Stimulated activated CD4-positive, alpha-beta T cell treated with anti-CD3 and anti-CD28 coated beads, Interleukin-12 subunit alpha, Interleukin-12 subunit beta, amount 100 ng/mL, for 48 hours (primary cell): Measurements from ENCODE around the gene MUC5B.

ENCODE experiments used
- DNase-seq, 3 donors: peaks; one replicate each; pipeline ENCODE4 v3.0.0-alpha.2; 2020; ENCODE audit warnings: low read depth in 2 of 3, low spot score in 1 of 3

MUC5B gene

GRCh38 chr11:1230456-1231395 is 7.9 kb downstream of the MUC5B start:
- no peak for DNase-seq

DNA sequence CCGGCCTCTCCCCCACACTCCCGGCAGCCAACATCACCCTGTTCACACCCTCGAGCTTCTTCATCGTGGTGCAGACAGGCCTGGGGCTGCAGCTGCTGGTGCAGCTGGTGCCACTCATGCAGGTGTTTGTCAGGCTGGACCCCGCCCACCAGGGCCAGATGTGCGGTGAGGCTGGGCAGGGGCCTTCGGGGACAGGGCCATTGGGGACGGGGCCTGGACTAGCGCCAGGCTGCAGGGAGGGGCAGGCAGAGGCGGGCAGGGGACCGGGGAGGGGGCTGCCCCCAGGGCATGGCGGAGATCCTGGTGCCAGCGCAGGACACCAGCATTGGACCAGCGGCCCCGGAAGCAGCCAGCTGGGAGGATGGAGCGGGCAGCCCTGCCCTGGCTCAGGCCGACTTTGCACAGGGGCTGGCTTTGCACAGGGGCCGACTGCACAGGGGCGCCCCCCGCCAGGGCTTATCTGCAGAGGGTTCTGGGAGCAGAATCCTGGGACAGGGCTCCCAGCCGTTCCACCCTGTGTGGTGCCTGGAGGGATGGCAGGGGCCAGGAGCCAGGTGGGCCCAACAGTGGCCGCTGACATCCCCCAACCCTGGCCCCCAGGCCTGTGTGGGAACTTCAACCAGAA is 8.6 kb downstream of the MUC5B start:
- DNase-seq, result no peak

- DNase-seq, result no peak
Measured at GRCh38 chr11:1232021-1232882, 9.4 kb downstream of the MUC5B start.

- no peak for DNase-seq
Measured at GRCh38 chr11:1232883-1233321, 10.0 kb downstream of the MUC5B start.

DNA sequence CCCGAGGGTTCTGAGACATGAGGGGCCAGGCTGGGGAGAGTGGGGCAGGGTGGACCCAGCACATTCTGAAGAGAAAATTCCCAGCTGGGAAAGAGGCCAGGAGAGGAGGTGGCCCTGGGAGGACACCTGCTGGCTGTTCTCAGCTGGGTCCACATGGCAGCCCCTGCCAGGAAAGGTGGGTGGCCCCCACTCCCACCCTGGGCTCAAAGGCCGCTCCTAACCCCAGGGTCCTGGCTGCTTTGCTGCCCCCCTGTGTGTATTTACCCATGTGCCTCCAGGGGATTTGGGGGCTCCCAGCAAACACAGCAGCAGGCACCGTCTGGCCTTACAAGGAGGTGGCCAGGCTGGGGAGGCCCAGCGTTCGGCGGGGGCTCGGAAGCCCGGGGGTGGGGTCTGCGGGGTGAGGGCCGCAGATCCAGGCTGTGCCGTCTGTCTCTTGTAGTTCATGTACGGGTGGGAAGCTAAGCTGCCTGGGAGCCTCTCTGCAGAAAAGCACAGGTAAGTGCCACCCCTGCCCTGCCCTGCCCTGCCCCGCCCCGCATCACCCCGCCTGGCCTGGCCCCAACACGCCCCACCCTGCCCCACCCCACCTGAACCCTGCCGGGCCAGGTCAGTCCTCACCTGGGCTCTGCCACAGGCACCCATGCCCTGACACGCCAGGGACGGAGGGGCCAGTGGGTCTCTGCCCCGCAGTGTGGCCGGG is 10.6 kb downstream of the MUC5B start:
- DNase-seq, result no peak

DNA sequence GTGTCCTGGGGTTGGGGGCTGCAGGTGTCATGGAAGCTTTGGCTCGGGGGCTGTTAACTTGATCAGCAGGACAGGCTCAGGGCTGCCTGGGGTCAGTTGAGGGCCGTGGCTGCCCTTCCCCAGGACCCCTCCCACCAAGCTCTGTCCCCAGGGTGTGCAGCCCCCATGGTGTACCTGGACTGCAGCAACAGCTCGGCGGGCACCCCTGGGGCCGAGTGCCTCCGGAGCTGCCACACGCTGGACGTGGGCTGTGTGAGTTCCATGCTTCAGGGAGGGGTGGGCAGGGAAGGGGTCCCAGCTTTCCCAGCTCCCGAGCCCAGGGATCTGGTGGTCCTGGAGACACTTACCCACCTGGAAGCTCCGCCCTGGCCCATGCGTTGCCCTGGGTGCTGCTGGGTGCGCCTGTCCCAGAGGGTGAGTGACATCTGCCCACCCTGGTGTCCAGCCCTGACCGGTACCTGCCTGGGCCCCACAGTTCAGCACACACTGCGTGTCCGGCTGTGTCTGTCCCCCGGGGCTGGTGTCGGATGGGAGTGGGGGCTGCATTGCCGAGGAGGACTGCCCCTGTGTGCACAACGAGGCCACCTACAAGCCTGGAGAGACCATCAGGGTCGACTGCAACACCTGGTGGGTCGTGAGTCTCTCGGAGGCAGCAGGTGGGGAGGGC is 11.3 kb downstream of the MUC5B start:
- DNase-seq, result no peak

DNA sequence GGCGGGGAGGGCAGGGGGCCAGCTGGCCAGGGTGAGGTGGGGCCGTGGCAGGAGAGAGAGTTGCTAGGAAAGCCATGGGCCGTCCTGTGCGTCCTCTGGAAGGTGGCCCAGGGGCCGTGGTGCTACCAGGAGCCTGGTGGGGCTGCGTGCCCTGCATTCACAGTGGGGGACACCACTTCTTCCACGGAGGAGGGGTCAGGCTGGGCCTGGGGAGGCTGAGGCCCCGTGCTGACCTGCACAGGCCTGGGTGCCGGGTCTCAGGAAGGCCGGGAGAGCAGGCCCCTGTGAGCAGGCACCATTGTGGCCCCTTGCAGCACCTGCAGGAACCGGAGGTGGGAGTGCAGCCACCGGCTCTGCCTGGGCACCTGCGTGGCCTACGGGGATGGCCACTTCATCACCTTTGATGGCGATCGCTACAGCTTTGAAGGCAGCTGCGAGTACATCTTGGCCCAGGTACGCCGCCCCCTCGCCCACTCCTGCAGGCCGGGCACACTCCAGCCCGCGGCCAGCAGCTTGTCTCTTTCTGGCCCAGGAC is 12.0 kb downstream of the MUC5B start:
- no peak for DNase-seq

DNA sequence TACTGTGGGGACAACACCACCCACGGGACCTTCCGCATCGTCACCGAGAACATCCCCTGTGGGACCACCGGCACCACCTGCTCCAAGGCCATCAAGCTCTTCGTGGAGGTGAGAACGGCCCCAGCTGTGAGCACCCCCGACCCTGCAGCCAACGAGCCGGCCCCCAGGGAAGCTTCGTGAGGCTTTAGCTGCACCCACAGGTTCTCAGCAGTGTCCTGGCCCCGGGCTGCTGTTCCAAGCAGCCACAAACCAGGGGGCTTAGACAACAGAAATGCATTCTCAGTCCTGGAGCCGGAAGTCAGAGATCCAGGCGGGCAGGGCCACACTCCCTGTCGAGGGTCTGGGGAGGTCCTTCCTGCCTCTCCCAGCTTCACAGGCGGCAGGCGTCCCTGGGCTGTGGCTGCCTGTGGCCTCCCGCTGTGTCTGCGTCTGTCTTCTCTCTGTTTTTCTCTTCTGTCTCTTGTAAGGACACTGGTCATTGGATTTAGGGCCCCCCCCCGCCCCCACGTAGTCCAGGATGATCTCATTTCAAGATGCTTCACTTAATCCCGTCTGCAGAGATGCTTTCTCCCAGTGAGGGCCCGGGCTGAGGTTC is 12.5 kb downstream of the MUC5B start:
- no peak for DNase-seq

GRCh38 chr11:1235901-1236315 is 13.0 kb downstream of the MUC5B start:
- no peak for DNase-seq

GRCh38 chr11:1236316-1237127 is 13.7 kb downstream of the MUC5B start:
- DNase-seq, result no peak

- DNase-seq, result no peak
Measured at GRCh38 chr11:1237128-1237580, 14.3 kb downstream of the MUC5B start.

DNA sequence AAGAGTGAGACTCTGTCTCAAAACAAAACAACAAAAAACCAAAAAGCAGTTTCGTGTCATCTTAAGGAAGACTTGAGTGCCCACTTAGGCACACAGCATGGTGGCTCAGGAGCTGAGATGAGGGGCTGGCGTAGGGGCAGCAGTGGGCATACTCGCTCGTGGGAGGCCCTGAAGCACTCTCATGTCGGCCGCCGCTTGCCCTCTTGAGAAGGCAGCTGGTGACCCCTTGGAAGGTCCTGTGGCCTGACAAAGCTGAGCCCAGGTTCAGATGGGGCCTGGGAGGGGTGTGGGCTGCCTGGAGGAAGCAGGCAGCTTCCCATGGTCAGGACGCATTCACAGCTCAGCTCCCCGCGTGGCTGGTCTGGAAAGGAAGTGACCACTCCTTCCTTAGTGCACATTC is 15.0 kb downstream of the MUC5B start:
- no peak for DNase-seq

GRCh38 chr11:1238767-1239595 is 16.1 kb downstream of the MUC5B start:
- DNase-seq, result no peak

- DNase-seq, result no peak
Measured at GRCh38 chr11:1239596-1240205, 16.8 kb downstream of the MUC5B start.

DNA sequence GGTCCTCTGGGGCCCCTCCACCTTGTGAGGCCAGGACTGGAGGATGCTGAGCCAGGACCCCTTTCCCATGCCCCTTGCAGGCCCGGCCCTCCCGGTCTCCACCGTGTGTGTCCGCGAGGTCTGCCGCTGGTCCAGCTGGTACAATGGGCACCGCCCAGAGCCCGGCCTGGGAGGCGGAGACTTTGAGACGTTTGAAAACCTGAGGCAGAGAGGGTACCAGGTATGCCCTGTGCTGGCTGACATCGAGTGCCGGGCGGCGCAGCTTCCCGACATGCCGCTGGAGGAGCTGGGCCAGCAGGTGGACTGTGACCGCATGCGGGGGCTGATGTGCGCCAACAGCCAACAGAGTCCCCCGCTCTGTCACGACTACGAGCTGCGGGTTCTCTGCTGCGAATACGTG is 17.9 kb downstream of the MUC5B start:
- DNase-seq, result no peak

- no peak for DNase-seq
Measured at GRCh38 chr11:1241706-1242105, 18.8 kb downstream of the MUC5B start.

GRCh38 chr11:1242289-1242688 is 19.4 kb downstream of the MUC5B start:
- DNase-seq, result no peak
